ENCODE data around the gene LIMCH1. TPM values are rescaled to one million over a fixed set of nuclear protein-coding genes. Genes with fewer than 3 reads are reported as not detected.

Gene LIMCH1
- total RNA-seq, 1 experiment from 2014 or later: 3.3 TPM

DNA sequence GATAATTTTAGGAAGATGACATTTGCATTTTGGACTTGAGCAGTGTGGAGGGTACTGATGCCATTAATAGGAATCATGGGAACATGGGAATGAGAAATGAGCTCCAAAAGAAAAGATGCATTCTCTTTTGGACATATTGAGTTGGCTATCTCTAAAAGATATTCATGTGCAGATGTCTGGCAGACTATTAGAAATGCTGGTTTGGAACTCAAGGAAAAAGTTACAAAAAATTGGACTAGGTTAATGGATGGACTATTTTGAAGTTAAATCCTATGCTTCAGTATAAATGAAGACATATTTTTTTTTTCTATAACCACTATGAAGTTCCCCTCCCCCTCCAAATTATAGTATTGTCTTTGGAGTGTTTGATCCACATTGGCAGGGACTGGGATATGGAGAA is 3.6 kb upstream of the LIMCH1 start:
- H4K20me1 ChIP-seq (ENCODE audit: control insufficient read depth, insufficient read depth, insufficient read length): no peaks in the 10 kb centered on the region
- no peaks in the 10 kb centered on the region for H3K36me3 Mint-ChIP-seq (ENCODE audit: insufficient read depth in 1 of 3, low read depth in 3 of 3)
- no peak overlapping the region for H3K27ac Mint-ChIP-seq
- no peak overlapping the region for H2BK12ac ChIP-seq (ENCODE audit: insufficient read length, low read depth, low read length)
- H3K4me3 Mint-ChIP-seq: no peak overlapping the region
- H3K56ac ChIP-seq (ENCODE audit: insufficient read length, low read depth, low read length): no peak overlapping the region
- H2BK20ac ChIP-seq (ENCODE audit: low read depth, low read length, poor library complexity, severe bottlenecking): no peak overlapping the region
- no peak overlapping the region for H4K91ac ChIP-seq (ENCODE audit: insufficient read length, low read depth, low read length)
- no peak overlapping the region for H3K9ac ChIP-seq (ENCODE audit: extremely low read depth, insufficient read length, low read length)
- no peak overlapping the region for H2BK15ac ChIP-seq (ENCODE audit: low read depth, low read length)
- H3K4me1 ChIP-seq (ENCODE audit: insufficient read depth, low read length): no peaks in the 10 kb centered on the region; the same call in 1 of the 2 replicates
- H3K79me1 ChIP-seq (ENCODE audit: insufficient read depth, low read depth, low read length, poor library complexity, severe bottlenecking): no peaks in the 10 kb centered on the region
- no peak overlapping the region for H2BK120ac ChIP-seq (ENCODE audit: low read depth, low read length, poor library complexity, severe bottlenecking)
- H2AK5ac ChIP-seq (ENCODE audit: insufficient read length, low read length): no peak overlapping the region
- H3K4me2 ChIP-seq (ENCODE audit: insufficient read depth, insufficient read length, low read length): no peak overlapping the region
- no peaks in the 10 kb centered on the region for H3K27me3 ChIP-seq (ENCODE audit: insufficient read depth, low read length)
- no peak overlapping the region for H4K5ac ChIP-seq (ENCODE audit: insufficient read length, low read depth, low read length)
- DNase-seq: no peak
- no peak overlapping the region for H3K18ac ChIP-seq (ENCODE audit: insufficient read length, low read depth, low read length)
- H3K9me3 Mint-ChIP-seq: no peaks in the 10 kb centered on the region
- H3K14ac ChIP-seq (ENCODE audit: insufficient read depth, low read length): no peak overlapping the region
- H4K8ac ChIP-seq (replicated peaks; ENCODE audit: insufficient read length, low read depth, low read length): no peak overlapping the region
- no peaks in the 10 kb centered on the region for H3K9me3 ChIP-seq (ENCODE audit: control insufficient read depth, low read depth, low read length)
- H3K23ac ChIP-seq (ENCODE audit: insufficient read length, low read depth, low read length): no peak overlapping the region
- no peaks in the 10 kb centered on the region for H3K23me2 ChIP-seq (ENCODE audit: insufficient read length, low read depth, low read length, poor library complexity, severe bottlenecking)
- no peak overlapping the region for H2BK5ac ChIP-seq (ENCODE audit: insufficient read length, low read length)
- H3T11ph ChIP-seq (ENCODE audit: low read length): no peak overlapping the region
- no peaks in the 10 kb centered on the region for H3K79me2 ChIP-seq (ENCODE audit: insufficient read depth, low read length)
- no peak overlapping the region for H2AFZ ChIP-seq (ENCODE audit: low read length)
- peaks cover 5 to 12% of the 10 kb centered on the region in 2 experiments for H3K4me1 Mint-ChIP-seq
- no peak overlapping the region for H3K4ac ChIP-seq (ENCODE audit: low read depth, low read length)
- no peak for TF ChIP-seq CTCF (conservative IDR thresholded peaks at IDR 0.05)
- peaks cover 2% of the 10 kb centered on the region; the same call in 1 of the 2 replicates for H3K27me3 Mint-ChIP-seq (ENCODE audit: low read depth)
- H3K27ac ChIP-seq (ENCODE audit: insufficient read length, low read depth, low read length): no peak overlapping the region
